GM21576 (cell line): Measurements from ENCODE around the gene LMX1B.

Source experiments
- ATAC-seq: cut with Tn5 transposase; IDR thresholded peaks from one replicate; pipeline ENCODE4 v1.9.1; 2021; ENCODE audit warnings: mild to moderate bottlenecking, moderate library complexity; ENCODE audit not compliant: unreplicated experiment

Gene LMX1B

GRCh38 chr9:126617003-126617822, 3.5 kb downstream of the LMX1B start:
- ATAC-seq: no peak

- ATAC-seq: no peak
Measured at GRCh38 chr9:126617823-126618165, 4.1 kb downstream of the LMX1B start.

- ATAC-seq: no peak
Measured at GRCh38 chr9:126618190-126618584, 4.5 kb downstream of the LMX1B start.

GRCh38 chr9:126618585-126619360, 5.0 kb downstream of the LMX1B start:
- ATAC-seq: no peak

GRCh38 chr9:126619361-126620135, 5.8 kb downstream of the LMX1B start:
- no peak for ATAC-seq

GRCh38 chr9:126620478-126620877, 6.8 kb downstream of the LMX1B start:
- no peak for ATAC-seq

GRCh38 chr9:126621061-126621918, 7.6 kb downstream of the LMX1B start:
- no peak for ATAC-seq

GRCh38 chr9:126621919-126622735, 8.4 kb downstream of the LMX1B start:
- ATAC-seq: no peak

GRCh38 chr9:126623314-126623666, 9.6 kb downstream of the LMX1B start:
- no peak for ATAC-seq

- no peak for ATAC-seq
Measured at GRCh38 chr9:126623667-126624478, 10.1 kb downstream of the LMX1B start.

GRCh38 chr9:126624479-126624826, 10.7 kb downstream of the LMX1B start:
- no peak for ATAC-seq

GRCh38 chr9:126624912-126625311, 11.2 kb downstream of the LMX1B start:
- no peak for ATAC-seq

- no peak for ATAC-seq
Measured at GRCh38 chr9:126625329-126626126, 11.8 kb downstream of the LMX1B start.

GRCh38 chr9:126626127-126626925, 12.6 kb downstream of the LMX1B start:
- ATAC-seq: no peak

GRCh38 chr9:126626926-126627233, 13.2 kb downstream of the LMX1B start:
- ATAC-seq: no peak

GRCh38 chr9:126628146-126628545, 14.4 kb downstream of the LMX1B start:
- no peak for ATAC-seq

GRCh38 chr9:126628969-126629674, 15.4 kb downstream of the LMX1B start:
- ATAC-seq: no peak
